NCI-H1694 (cell line): ENCODE data around the gene SEC14L6.

Experiments
- DNase-seq: peaks from one replicate; lab custom pipeline; 2025; lab: John Stamatoyannopoulos, UW

SEC14L6 gene

DNA sequence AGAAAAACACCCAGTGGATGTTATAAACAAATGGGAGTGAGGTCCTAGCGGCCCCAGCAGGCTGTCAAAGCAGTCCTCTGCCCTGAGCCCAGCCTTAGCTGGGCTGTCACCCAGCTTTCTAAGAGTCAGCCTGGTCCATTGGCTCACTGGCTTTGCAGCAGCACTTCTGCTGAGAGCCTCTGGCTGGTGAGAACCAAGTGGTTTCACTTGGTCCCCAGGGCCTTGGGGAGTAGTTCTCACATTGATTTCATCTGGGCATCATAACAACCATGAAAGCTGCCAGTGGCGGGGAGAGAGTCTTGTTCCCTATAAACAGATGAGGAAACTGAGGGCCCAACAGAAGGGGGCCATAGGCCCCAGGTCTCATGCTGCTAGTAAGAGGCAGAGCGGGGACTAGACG is 11.4 kb downstream of the SEC14L6 start:
- DNase-seq, result no peak

DNA sequence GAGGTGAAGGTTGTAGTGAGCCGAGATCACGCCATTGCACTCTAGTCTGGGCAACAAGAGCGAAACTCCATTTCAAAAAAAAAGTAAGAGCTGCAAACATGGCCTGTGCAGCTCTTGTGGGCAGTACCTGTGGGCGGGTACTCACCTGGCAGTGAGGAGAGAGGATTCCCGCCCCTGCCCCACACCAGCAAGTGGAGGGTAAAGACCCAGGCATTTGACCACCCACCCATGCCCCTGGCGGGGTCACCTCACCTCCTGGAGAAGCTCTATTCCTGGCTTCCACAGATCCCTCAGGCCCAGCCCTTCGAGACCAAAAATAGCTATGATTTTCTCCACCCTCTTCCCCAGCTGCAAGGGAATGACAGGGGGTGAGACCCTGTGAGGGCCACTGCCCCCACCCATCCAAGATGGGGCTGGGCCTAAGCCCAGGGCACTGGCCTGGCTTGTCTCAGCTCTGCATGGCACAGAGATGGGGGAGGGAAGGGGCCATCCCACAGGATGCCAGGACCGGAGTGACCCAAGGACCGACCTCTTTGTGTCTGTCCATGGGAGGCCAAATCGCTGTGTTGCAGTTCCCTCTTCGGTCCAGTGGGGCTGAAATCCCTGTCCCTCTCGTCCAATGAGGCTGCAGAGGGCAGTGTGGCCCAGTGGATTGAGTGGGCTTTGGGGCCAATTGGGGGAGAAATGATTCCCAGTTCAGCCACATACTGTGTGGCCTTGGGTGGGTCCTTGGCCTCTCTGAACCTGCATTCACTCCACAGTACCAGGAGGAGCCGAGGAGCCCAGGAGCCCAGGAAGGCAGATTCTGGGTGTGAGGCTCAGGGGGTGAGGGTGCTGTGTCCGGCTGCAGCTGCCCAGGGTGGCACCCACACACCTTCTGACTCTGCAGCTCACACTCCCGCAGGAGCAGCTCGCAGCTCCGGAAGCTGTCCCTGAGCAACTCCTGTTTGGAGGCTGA is 14.6 kb downstream of the SEC14L6 start:
- no peak for DNase-seq

- DNase-seq, result no peak
Measured at GRCh38 chr22:30526656-30527055, 19.9 kb downstream of the SEC14L6 start.

DNA sequence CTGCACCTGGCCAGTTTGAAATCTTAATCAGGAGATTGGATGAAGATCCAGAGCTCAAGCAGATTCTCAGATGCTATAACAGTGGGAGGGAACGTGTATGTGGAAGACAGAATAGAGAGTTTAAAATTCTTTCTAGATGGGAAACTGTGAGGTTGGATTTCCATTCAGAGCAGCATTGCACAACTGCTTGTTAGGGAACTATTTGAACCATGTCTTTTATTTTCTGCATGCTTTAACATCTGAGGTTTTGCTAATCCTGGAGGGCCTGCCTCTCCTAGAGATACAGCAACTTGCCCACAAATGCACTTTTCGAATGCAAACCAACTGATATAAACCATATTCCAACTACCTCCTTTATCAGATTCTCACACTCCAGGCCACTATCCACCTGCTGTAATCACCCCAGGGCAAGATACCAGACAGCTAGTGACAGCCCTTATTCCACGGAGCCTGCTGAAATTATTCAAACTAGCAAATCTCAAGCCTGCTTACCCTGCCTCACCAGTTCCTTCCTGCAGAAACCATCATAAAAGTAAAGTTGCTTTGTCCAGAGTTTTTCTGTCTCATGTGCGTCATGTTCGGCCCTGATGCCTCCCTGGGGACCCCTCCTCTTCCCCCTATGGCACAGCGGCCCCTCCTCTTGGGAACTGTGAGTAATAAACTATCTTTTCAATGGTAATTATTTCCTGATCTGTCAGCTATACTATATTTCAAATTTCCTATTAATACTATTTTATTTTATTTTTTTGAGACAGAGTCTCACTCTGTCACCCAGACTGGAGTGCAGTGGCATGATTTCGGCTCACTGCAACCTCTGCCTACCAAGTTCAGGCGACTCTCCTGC is 22.7 kb downstream of the SEC14L6 start:
- no peak for DNase-seq

DNA sequence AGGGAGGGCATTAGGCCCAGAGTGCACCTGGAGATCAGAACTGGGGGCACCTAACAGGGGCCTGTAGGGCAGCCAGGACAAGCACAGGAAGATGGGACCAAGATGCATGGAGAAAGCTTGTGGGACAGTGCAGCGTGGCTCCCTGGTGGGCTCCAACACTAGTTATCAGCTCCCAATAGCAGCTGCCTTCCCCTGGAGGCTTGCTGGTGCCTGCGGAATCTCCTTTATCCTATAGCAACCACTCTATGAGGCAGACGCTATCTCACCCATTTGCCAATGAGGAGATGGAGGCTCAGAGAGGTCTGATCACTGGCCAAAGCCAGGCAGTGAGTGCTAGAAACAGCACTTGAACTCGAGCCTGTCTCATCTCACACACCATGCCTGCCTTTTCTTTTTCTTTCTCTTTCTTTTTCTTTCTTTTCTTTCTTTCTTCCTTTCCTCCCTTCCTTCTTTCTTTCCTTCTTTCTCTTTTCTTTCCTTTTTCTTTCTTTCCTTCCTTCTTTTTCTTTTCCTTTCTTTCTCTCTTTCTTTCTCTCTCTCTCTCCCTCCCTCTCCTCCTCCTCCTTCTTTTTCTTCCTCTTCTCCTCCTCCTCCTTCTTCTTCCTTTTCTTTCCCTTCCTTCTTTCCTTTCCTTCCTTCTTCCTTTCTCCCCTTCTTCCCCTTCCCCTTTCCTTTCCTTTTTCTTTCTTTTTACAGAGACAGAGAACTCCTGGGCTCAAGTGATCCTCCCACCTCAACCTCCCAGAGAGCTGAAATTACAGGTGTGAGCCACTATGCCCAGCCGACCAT is 25.0 kb downstream of the SEC14L6 start:
- no peak for DNase-seq

- no peak for DNase-seq
Measured at GRCh38 chr22:30519842-30520425, 26.6 kb downstream of the SEC14L6 start.

DNA sequence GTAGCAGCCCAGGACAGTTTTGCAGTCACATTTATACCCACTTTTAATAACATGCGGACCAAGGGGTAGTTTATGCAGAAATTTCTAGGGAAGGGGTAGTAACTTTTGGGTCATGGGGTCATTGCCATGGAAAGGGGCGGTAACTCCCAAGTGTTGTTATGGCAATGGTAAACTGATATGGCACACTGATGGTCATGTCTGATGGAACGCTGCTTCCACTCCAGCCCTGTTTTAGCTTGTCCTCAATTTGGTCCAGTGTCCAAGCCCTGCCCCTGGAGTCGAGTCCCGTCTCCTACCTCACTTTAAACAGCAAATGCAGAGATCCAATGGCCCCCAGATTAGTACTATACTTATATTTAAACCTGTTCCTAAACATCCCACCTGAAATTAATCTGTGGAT is 29.8 kb downstream of the SEC14L6 start:
- DNase-seq, result no peak

- DNase-seq, result no peak
Measured at GRCh38 chr22:30516273-30516672, 30.3 kb downstream of the SEC14L6 start.

- DNase-seq, result no peak
Measured at GRCh38 chr22:30514252-30514651, 32.3 kb downstream of the SEC14L6 start.

DNA sequence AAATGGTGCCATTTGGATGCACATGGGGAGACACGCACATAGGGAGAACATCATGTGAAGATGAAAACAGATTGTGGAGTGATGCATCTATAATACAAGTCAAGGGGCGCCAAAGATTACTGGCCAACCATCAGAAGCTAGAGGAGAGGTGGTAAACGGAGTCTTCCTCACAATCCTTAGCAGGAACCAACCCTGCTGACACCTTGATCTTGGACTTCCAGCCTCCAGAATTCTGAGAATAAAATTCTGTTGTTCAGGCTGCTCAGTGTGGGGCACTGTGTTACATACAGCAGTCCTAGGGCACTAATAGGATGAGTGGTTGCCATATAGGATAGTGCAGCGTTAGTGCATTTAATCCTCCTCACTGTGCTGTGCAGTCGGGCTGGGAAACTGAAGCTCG is 33.1 kb downstream of the SEC14L6 start:
- no peak for DNase-seq

GRCh38 chr22:30511911-30512310 is 34.6 kb downstream of the SEC14L6 start:
- no peak for DNase-seq

DNA sequence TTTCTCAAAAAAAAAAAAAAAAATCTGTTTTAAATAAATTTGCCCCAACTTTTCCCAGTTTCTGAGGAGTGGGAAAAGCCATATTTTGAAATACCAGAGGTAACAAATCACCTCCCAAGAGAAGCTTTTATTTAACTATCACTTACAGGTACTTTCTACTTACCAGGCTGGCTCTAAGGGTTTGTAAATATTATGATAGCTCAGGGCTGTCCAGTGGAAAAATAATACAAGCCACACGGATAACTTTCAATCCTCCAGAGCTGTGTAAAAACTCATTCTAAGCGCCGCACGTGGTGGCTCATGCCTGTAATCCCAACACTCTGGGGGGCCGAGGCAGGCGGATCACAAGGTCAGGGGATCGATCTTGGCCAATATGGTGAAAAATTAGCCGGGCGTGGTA is 35.4 kb downstream of the SEC14L6 start:
- DNase-seq, result no peak

GRCh38 chr22:30508216-30508615 is 38.3 kb downstream of the SEC14L6 start:
- DNase-seq, result no peak

GRCh38 chr22:30507670-30508069 is 38.9 kb downstream of the SEC14L6 start:
- DNase-seq, result no peak

- DNase-seq, result no peak
Measured at GRCh38 chr22:30506507-30506968, 40.0 kb downstream of the SEC14L6 start.

- DNase-seq, result no peak
Measured at GRCh38 chr22:30503551-30503950, 43.0 kb downstream of the SEC14L6 start.

DNA sequence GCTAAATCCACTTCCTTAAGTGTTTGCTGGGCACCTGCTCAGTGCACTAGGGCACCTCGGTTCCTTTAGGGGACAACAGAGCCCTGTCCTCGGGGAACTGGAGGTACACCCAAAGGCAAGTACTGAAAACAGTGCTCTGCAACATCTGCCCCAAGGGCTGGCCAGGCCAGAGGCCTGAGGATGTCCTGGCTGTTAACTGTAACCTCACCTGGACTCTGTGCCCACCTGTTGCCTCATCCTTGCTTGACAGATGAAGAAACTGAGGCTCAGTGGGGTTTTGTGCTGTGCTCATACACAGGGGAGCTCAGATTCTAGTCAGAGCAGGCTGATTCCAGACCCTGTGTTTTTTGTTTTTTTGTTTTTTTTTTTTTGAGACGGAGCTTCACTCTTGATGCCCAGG is 43.6 kb downstream of the SEC14L6 start:
- DNase-seq, result no peak

- no peak for DNase-seq
Measured at GRCh38 chr22:30502153-30502552, 44.4 kb downstream of the SEC14L6 start.

DNA sequence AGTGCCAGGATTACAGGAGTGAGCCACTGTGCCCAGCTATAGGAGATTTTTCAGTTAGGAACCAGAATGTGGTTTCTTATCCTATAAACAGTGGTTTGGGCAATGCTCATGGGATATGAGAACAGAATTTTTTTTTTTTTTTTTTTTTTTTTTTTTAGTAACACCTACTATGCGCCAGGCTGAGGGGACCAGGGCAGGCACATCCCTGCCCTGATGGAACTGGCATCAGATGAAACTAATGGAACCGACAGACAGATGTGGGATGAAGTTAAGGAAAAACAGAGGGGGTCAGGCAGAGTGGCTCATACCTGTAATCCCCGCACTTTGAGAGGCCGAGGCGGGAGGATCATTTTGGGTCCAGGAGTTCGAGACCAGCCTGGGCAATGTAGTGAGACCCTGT is 45.9 kb downstream of the SEC14L6 start:
- DNase-seq, result no peak

DNA sequence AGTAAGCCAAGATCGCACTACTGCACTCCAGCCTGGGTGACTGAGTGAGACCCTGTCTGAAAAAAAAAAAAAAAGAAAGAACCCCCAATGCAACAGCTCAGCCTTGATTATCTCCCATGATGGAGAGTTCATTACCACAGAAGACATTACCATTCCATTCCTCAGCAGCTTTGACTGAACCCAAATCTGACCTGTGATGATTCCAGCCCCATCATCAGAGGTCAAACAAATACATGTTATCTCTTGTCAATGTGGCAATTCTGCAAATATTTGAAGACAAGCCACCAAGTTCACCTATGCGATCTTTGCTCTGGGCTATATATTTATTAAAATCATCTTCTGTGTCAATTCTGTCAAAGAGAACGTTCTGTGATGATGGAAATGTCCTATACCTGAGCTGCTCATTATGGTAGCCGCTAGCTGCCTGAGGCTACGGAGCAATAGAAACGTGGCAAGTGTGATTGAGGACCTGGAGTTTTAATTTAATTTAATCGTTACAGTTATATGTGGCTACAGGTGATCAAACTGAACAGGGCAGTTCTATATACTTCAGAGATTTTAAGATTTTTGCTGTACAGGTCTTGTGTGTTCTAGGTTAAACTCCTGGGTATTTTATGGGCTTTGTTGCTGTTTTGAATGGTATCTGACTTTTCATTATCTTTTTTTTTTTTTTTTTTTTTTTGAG is 48.9 kb downstream of the SEC14L6 start:
- no peak for DNase-seq
